ENCODE results near the gene HOTAIR.

The HOTAIR gene

DNA sequence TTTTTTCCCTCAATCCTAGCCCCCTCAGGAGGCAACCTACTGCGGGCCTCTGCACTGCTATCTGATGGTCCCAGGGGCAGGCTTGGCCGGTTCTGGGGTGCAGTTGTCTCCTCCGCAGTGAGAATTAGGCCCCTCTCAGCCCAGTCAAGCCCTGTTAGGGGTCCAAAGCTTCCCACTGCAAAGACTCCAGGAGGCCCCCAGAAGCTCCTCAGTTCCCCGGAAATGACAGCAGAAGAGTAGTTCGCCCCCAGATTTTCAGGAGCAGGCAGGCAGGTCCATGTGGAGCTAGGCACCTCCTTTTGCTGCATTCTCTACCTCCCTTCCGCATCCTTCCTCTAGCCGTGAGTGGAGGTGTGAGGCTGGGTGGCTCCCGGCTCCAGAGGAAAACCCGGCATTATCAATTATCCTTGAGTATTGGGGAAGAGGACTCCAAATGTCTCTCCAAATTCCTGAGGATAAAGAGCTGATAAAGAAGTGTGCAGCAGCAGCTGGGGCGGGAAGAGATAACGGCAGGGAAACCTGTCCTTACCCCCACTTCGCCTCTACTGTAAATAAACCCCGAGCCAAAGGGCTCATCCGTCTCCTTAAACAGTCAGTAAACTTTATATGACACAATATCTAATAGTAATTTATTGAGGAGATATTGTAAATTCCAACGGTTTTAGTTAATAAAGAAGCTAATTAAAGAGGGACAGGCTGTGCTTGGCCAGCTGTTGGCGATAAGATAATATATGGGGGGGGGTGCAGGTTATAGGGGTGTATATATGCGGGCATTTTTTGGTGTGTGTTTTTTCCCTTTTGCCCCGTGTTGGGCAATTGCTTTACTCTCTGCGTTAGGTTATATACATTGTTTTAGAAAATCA is 20.7 kb downstream of the HOTAIR start:
- TF ChIP-seq GATA2 (IDR thresholded peaks at IDR 0.05; ENCODE audit: low read depth, low read length) = no peak
- TF ChIP-seq GATA3 (IDR thresholded peaks at IDR 0.05; ENCODE audit: low read depth, low read length) = no peak

DNA sequence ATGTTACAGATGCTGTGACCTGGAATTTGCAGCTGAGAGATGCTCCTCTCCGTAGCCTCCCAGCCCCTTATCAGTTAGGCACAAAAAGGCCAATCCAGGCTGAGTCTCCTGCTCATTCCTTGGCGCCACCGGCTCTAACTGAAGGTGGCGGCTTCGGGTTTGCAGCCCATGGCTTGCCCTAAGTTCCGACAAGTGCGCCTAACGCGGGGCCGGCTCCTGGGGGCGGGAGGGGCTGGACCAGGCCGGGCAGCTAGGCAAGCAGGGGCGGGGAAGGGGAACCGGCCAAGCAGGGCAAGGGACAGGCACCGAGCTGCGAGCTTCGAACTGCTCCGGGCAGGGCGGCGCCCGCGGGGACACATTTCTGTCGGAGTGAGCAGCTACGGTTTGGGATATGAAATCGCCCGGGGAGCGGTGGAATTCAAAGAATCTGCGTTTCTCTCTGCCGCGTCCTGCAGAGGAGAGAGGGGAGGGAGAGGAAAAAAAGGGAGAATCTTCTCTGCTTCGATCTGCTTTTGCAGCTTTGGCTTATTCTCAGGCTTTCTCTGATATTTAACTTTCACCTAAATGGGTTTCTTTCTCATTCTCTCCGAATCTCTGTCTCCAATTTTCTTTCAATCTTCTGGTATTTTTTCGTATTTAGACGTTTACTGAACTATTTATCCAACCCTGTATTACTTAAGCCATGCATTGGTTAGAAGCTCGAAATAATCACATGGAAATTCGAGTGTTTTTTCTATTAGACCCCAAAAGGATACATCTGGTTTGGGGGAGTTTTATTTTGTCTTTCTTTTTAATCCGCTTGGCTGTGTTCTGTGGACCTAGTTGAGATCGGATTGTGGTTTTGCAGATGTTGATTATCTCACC is 21.7 kb downstream of the HOTAIR start:
- no peak for TF ChIP-seq GATA2 (IDR thresholded peaks at IDR 0.05; ENCODE audit: low read depth, low read length)
- no peak for TF ChIP-seq GATA3 (IDR thresholded peaks at IDR 0.05; ENCODE audit: low read depth, low read length)

DNA sequence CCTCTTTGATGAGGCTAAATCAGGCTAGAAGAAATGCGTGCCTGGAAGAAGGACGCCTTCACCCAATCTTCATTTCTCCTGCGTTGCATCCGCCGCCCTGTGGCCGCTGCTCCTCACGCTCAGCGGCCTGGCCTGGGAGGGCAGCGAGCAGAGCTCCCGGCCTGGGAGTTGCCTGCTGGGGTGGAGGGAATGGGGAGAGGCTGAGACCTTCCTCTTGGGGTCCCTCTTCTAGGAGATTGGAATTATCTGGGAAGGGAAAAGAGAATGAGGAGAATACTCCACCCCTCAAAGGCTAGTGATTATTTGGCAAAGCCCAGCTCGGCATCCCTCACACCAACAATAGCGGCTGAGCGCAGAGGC is 22.4 kb downstream of the HOTAIR start:
- TF ChIP-seq GATA2 (IDR thresholded peaks at IDR 0.05; ENCODE audit: low read depth, low read length) (no peak), GATA3 (IDR thresholded peaks at IDR 0.05; ENCODE audit: low read depth, low read length) (no peak)

DNA sequence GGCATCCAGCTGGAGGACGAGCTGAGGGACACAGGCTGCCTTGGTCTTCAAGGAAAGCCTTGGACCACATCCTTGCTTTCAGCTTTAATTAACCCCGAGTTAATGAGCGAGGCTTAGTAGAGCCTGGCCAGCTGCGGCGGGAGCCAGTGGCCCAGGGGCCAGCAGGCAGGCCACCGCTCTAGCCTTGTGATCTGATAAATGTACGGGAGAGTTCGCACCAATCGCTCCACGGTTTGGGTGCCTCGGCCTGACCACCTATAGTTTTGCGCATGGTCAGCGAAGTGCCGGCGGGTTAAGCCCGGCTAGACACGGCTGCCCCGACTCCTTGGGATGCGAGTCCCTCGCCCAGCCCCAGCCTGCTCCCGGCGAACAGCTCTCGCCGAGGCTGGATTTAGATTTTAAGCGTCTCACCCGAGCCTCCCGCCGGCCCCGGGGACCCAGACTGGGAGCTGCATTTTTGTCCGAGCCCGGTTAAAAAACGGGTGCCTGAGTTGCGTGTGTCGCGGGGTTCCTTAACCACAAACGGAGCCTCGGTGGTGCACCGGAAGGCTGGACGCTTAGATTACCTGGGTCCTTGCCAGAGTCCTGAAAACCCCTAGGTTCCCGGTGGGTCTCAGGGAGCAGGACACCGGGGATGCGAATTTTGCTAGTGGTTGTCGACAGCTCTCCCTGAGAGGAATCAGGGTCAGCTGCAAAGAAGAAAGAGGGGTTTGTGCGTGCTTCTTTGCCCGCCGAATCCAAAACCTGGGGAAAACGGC is 23.0 kb downstream of the HOTAIR start:
- TF ChIP-seq GATA3 (IDR thresholded peaks at IDR 0.05; ENCODE audit: low read depth, low read length) (no peak), GATA2 (IDR thresholded peaks at IDR 0.05; ENCODE audit: low read depth, low read length) (no peak)

DNA sequence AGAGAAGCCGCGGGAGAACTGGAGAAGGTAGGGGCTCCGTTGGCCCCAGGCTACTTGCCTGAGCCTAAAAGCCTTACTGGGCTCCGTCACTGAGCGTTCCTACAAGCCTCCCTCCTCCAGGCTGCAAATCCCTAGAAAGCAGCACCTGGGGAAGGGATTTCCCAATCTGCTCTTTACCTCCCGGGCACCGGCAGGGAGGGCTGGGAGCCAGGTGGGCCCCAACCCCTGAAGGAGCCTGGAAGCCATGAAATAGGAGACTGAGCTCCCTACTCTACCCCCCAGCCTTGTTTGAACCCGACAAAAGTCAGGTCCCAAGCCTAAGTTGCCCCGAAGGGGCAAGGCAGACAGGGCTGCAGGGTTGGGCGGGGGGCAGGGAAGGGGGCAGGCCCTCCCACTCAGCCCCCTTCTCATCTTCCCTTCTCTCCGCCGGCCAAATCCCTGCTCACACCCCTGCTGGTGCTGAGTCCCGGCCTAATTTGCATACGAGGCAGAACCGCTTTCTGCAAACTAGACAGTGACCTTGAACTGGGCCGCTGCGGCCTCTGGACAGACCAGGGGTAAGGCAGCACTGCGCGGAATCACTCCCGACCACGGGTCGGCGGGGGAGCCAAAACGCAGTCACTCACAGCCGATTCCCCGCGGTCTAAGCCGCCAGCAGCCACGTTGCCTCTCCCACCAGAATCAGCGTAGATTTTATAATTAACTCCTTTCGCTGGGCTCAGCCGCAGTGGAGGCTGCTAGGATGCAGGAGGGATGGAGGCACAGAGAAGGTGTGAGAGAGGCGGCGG is 23.8 kb downstream of the HOTAIR start:
- no peak for TF ChIP-seq GATA3 (IDR thresholded peaks at IDR 0.05; ENCODE audit: low read depth, low read length)
- no peak for TF ChIP-seq GATA2 (IDR thresholded peaks at IDR 0.05; ENCODE audit: low read depth, low read length)

DNA sequence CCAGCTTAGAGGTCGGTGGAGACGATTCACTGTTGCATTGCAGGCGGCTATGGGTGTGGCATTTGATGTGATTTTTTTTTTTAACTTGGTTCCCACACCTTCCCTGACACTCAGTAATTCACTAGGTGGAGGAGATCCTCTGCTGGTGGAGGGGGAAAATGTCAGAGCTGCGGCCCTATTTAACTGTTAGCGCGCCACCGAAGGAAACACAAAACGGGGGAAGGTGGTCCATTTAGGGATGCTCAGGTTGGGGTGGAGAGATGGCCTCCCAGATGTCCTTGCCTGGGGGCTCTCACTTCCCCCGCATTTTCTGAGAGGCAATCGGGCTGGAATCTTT is 24.3 kb downstream of the HOTAIR start:
- TF ChIP-seq GATA3 (IDR thresholded peaks at IDR 0.05; ENCODE audit: low read depth, low read length) (no peak), GATA2 (IDR thresholded peaks at IDR 0.05; ENCODE audit: low read depth, low read length) (no peak)

DNA sequence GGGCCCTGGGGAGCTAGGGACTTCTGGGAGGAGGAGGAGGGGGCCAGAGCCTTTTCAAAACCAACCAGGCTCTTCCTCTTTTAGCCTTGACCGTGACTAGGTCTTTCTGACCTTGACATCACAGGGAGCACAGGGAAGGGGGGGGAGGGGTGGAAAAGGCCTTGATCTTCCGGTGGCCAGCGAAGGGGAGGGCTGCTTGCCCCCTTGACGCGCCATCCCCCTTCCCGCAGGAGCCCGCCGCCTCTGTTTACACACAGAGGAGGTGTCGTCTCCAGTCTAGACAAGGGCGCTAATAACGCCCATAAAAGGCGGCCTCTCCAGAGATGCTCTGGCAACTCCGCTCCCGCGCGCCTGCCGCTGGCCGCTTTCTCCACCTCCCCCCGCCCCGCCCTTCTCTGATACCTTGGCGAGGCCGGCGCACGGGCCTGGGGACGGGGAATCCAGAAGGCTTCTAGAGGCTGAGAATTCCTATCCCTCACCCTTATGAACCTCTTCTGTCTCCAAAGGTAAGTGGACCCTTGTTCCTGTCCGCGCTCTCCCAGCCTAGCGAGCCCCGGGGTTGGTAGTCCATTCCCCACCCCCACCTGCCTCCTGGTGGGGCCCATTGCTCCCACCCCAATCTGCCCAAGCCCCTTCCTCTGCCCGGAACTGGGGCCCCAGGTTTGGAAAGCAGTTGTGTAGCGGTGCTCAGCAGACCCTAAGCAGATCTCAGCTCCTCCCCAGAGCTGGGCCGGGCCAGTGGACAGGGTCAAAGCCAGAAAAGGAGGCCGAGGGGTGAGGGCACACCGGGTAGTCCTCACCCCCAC is 24.9 kb downstream of the HOTAIR start:
- TF ChIP-seq GATA2 (IDR thresholded peaks at IDR 0.05; ENCODE audit: low read depth, low read length) (no peak), GATA3 (IDR thresholded peaks at IDR 0.05; ENCODE audit: low read depth, low read length) (no peak)

DNA sequence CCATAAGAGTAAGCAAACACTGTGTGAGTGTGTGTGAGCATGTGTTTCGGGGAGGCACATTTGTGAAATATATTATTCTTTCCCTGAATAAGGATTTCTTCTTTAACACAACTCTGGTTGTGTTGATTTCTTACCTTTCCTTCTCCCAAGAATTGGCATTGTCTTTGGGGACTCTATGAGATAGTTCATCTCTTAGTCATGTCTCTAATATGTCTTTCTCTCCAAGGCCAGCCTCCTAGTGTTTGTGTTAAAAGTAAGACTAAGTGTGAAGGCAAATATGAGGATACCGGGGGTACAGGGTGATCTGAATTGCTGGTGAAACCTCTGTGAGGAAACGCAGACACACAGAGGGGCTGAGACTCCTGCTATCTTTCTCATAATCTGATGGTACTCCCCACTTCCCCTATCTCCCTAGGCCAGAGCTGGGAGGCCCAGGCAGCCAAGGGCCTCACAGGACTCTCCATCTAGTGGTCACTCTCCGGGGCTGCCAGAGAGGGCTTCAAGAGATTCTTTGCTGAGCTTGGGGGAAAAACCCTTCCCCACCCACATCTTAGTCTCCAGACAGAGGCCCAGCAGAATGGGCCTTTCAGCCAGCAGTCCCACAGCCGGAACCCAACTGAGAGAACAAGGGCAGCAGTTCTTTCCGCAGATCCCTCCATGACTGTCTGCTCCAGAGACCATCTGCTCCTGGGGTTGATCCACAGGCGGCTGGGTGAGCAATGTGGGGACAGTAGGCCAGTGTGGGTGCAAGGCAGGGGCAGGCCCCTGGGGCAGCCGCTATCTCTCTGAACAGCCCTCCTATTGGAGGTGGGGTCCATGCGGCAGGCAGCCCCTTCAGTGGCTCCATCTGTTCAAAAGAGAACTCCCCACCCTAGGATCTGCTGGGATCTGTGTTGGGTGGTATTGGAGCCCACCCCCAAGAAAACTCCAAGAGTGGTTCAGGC is 25.8 kb downstream of the HOTAIR start:
- TF ChIP-seq GATA3 (IDR thresholded peaks at IDR 0.05; ENCODE audit: low read depth, low read length) (no peak), GATA2 (IDR thresholded peaks at IDR 0.05; ENCODE audit: low read depth, low read length) (no peak)

DNA sequence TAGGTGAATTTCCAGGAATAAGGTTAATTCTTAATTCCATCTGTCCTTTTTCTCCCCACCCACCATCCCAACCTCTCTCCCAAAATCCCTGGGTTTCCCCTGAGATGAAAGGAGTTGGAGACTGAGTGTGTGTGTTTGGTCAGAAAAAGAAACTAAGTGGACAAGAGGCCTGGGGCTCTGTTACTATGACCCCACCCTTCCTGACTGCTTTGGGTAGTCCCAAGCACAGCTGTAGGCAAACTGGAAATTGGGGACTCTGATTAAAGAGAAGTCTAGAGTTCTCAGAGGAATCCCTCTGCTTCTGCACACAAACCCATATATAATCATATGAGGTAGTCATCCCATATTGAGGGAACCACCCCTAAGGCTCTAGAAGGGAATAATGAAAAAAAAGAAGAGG is 27.0 kb downstream of the HOTAIR start:
- TF ChIP-seq GATA2 (IDR thresholded peaks at IDR 0.05; ENCODE audit: low read depth, low read length) (no peak), GATA3 (IDR thresholded peaks at IDR 0.05; ENCODE audit: low read depth, low read length) (no peak)

DNA sequence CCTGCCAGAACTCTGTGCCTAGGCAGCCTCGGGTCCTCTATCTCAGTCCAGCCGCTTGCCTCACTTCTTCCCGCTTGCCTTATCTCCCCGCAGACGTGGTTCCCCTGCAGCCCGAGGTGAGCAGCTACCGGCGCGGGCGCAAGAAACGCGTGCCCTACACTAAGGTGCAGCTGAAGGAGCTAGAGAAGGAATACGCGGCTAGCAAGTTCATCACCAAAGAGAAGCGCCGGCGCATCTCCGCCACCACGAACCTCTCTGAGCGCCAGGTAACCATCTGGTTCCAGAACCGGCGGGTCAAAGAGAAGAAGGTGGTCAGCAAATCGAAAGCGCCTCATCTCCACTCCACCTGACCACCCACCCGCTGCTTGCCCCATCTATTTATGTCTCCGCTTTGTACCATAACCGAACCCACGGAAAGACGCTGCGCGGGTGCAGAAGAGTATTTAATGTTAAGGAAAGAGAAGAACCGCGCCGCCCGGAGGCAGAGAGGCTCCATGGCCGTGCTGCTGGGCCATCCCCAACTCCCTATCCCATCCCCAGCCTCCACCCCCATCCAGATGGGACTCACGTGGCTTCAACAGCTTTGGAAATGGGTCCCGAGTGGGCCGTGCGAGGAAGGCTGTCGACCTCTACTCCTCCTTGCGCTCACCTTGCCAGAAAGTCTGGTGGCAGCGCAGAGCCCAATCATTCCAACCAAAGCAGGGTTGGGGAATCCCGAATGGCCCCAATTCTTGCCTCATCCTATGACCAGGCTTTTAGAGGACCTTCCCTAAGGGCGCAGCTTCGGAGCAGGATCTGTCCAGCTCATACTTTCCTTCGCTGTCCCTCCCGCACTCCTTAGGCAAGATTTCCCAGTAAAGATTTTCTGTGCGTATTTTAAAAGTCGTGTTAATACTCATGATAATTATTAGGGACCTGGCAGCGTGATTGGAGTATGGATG is 29.6 kb downstream of the HOTAIR start:
- TF ChIP-seq GATA2 (IDR thresholded peaks at IDR 0.05; ENCODE audit: low read depth, low read length) = no peak
- no peak for TF ChIP-seq GATA3 (IDR thresholded peaks at IDR 0.05; ENCODE audit: low read depth, low read length)

DNA sequence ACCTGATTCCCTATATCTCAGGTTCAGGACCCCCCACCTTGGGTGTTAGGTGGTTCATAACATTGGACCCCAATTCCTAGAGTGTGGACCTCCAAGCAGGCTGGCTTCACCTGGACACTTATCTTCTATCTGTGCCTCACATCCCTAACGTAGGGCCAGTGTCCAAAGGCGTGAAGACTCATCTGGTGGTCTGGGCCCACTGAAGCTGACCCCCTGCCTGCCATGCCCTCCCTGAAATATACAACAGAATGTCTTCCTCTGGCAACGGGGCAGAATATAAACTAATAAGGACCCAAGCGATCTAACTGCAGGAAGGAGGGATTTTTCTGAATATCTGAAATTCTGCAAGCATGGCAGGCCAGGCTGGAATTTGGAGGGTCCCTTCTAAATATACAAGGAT is 30.5 kb downstream of the HOTAIR start:
- TF ChIP-seq GATA3 (IDR thresholded peaks at IDR 0.05; ENCODE audit: low read depth, low read length) (no peak), GATA2 (IDR thresholded peaks at IDR 0.05; ENCODE audit: low read depth, low read length) (no peak)

Measured in SH-SY5Y (cell line).